ENCODE data around the gene PKD2. TPM values are rescaled to one million over a fixed set of nuclear protein-coding genes. Genes with fewer than 3 reads are reported as not detected.

Gene PKD2
- polyA plus RNA-seq, 1 of the 3 experiments (the other 2 are of a cell fraction): 44.6 TPM

GRCh38 chr4:87978681-87979080, 28.8 kb upstream of the PKD2 start:
- 93% methylated on average over 1 of the region's 1 CpG for WGBS (ENCODE audit: low lambda C conversion rate)
- Histone ChIP-seq H4K20me1 (ENCODE audit: insufficient read depth) (no peaks in the 10 kb centered on the region), H3K4me2 (no peak overlapping the region), H3K4me3 (ENCODE audit: low read depth in 2 of 2, low read length in 1 of 2) (no peak overlapping the region), H3K36me3 (replicated peaks in 1 of 2; ENCODE audit: control insufficient read depth in 1 of 2, insufficient read depth in 2 of 2, low read length in 1 of 2) (no peaks in the 10 kb centered on the region), H3K79me2 (ENCODE audit: insufficient read depth) (no peaks in the 10 kb centered on the region), H2AFZ (ENCODE audit: low read depth) (no peak overlapping the region), H3K27me3 (ENCODE audit: insufficient read depth) (peaks cover 10% of the 10 kb centered on the region; the same call in 1 of the 2 replicates), H3K9me2 (peaks cover 3% of the 10 kb centered on the region; the same call in 1 of the 2 replicates), H3F3A (replicated peaks; ENCODE audit: insufficient read depth) (no peaks in the 10 kb centered on the region), H3K27ac (ENCODE audit: low read depth in 2 of 2, low read length in 1 of 2) (no peak overlapping the region), H3K9me3 (no peaks in the 10 kb centered on the region), H3K4me1 (ENCODE audit: control insufficient read depth in 1 of 2, insufficient read depth in 2 of 2, low read depth in 1 of 2, low read length in 1 of 2) (no peaks in the 10 kb centered on the region; a peak in 1 of 4 replicates), H3K9ac (no peak overlapping the region)
- CTCF ChIA-PET: interaction anchor here (1.6 to 12.0 kb wide), 2 partner anchors 128 to 234 kb away, joined by 6 to 182 read pairs; no protein-coding TSS in a partner anchor
- POLR2A ChIA-PET: no interaction called here
- DNase-seq: no peak
- TF ChIP-seq, protein P1, sequence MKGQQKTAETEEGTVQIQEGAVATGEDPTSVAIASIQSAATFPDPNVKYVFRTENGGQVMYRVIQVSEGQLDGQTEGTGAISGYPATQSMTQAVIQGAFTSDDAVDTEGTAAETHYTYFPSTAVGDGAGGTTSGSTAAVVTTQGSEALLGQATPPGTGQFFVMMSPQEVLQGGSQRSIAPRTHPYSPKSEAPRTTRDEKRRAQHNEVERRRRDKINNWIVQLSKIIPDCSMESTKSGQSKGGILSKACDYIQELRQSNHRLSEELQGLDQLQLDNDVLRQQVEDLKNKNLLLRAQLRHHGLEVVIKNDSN (IDR thresholded peaks at IDR 0.05; ENCODE audit: borderline replicate concordance, low read depth): no peak
- TF ChIP-seq CTCF (IDR thresholded peaks at IDR 0.05) (no peak), RCOR1 (IDR thresholded peaks at IDR 0.05; ENCODE audit: low read length) (no peak), MXI1 (IDR thresholded peaks at IDR 0.05; ENCODE audit: low read depth, low read length) (no peak), NFIC (IDR thresholded peaks at IDR 0.05; ENCODE audit: borderline replicate concordance) (no peak), ELF1 (IDR thresholded peaks at IDR 0.05) (no peak)

- Histone ChIP-seq H3K9me2 (peaks cover 3% of the 10 kb centered on the region; the same call in 1 of the 2 replicates), H4K20me1 (ENCODE audit: insufficient read depth) (no peaks in the 10 kb centered on the region), H3K4me1 (ENCODE audit: control insufficient read depth in 1 of 2, insufficient read depth in 2 of 2, low read depth in 1 of 2, low read length in 1 of 2) (no peaks in the 10 kb centered on the region; a peak in 1 of 4 replicates), H3K36me3 (replicated peaks in 1 of 2; ENCODE audit: control insufficient read depth in 1 of 2, insufficient read depth in 2 of 2, low read length in 1 of 2) (no peaks in the 10 kb centered on the region), H3K9me3 (no peaks in the 10 kb centered on the region), H3K79me2 (ENCODE audit: insufficient read depth) (no peaks in the 10 kb centered on the region), H3K4me2 (no peak overlapping the region), H3F3A (replicated peaks; ENCODE audit: insufficient read depth) (no peaks in the 10 kb centered on the region), H3K9ac (no peak overlapping the region), H3K4me3 (ENCODE audit: low read depth in 2 of 2, low read length in 1 of 2) (no peak overlapping the region), H3K27ac (ENCODE audit: low read depth in 2 of 2, low read length in 1 of 2) (no peak overlapping the region), H3K27me3 (ENCODE audit: insufficient read depth) (peaks cover 10% of the 10 kb centered on the region; the same call in 1 of the 2 replicates), H2AFZ (ENCODE audit: low read depth) (no peak overlapping the region)
- TF ChIP-seq NRF1 (IDR thresholded peaks at IDR 0.05; ENCODE audit: low read depth, low read length) (no peak), TCF12 (IDR thresholded peaks at IDR 0.05) (no peak), JUND (IDR thresholded peaks at IDR 0.05) (no peak), MXI1 (IDR thresholded peaks at IDR 0.05; ENCODE audit: low read depth, low read length) (no peak), FOXJ3 (CRISPR knock-in tag; IDR thresholded peaks at IDR 0.05) (no peak), GATA2 (CRISPR knock-in tag; IDR thresholded peaks at IDR 0.05) (no peak), EZH2phosphoT487 (IDR thresholded peaks at IDR 0.05; ENCODE audit: borderline replicate concordance, low read depth) (no peak), RXRA (IDR thresholded peaks at IDR 0.05; ENCODE audit: borderline replicate concordance, low read depth) (no peak), RFX5 (IDR thresholded peaks at IDR 0.05; ENCODE audit: low read length) (no peak), RCOR1 (IDR thresholded peaks at IDR 0.05; ENCODE audit: low read length) (no peak), GABPA (IDR thresholded peaks at IDR 0.05; ENCODE audit: low read depth) (no peak), FOSL2 (IDR thresholded peaks at IDR 0.05; ENCODE audit: borderline replicate concordance, low read depth) (no peak), ELF1 (IDR thresholded peaks at IDR 0.05) (no peak), TEAD4 (IDR thresholded peaks at IDR 0.05; ENCODE audit: borderline replicate concordance, insufficient read depth) (no peak)
- TF ChIP-seq, protein P1 (IDR thresholded peaks at IDR 0.05; ENCODE audit: borderline replicate concordance, low read depth): no peak
- TF ChIP-seq, protein P2, sequence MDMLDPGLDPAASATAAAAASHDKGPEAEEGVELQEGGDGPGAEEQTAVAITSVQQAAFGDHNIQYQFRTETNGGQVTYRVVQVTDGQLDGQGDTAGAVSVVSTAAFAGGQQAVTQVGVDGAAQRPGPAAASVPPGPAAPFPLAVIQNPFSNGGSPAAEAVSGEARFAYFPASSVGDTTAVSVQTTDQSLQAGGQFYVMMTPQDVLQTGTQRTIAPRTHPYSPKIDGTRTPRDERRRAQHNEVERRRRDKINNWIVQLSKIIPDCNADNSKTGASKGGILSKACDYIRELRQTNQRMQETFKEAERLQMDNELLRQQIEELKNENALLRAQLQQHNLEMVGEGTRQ (IDR thresholded peaks at IDR 0.05; ENCODE audit: borderline replicate concordance, low read depth, low read length): no peak
- POLR2A ChIA-PET: no interaction called here
- DNase-seq: no peak
- WGBS (ENCODE audit: low lambda C conversion rate): 79% methylated on average over 1 of the region's 1 CpG
- CTCF ChIA-PET: interaction anchor here (1.1 to 12.0 kb wide), 4 partner anchors 10 to 819 kb away, joined by 3 to 182 read pairs (median 4); no protein-coding TSS in a partner anchor
Observed at GRCh38 chr4:87979810-87980209, 27.6 kb upstream of the PKD2 start.

All from SK-N-SH (cell line).